BJ (cell line): ENCODE data around the gene PIK3CA. TPM values are rescaled to one million over a fixed set of nuclear protein-coding genes. Genes with fewer than 3 reads are reported as not detected.

Experiments
- CTCF ChIA-PET: fragments of 350-600 bp; formaldehyde crosslinking; extraction: SDS; loops from one replicate; lab custom pipeline; 2021; ENCODE audit warnings: antibody characterized with exemption, inconsistent platforms; lab: Yijun Ruan, JAX
- POLR2A ChIA-PET: fragments of 300-600 bp; sonication (Branson Sonifier 250); formaldehyde crosslinking; extraction: SDS; loops from one replicate; lab custom pipeline; 2021; ENCODE audit warnings: antibody characterized with exemption; lab: Charles Lee
- DNase-seq: peaks from one replicate; pipeline ENCODE4 v3.0.0-alpha.2; 2011; ENCODE audit warnings: low read depth
- H3K27me3 ChIP-seq: 2 replicates; pipeline ENCODE4 v1.6.0; 2011; ENCODE audit warnings: low read length; ENCODE audit not compliant: control insufficient read depth, insufficient read depth
- H3K36me3 ChIP-seq: 2 replicates; pipeline ENCODE4 v1.5.1; 2011; ENCODE audit warnings: low read length; ENCODE audit not compliant: control insufficient read depth, insufficient read depth
- H3K4me3 ChIP-seq: 2 replicates; pipeline ENCODE4 v1.5.1; 2011; ENCODE audit warnings: low read depth, mild to moderate bottlenecking, control low read depth, low read length
- polyA plus RNA-seq: library from polyadenylated mRNA; depleted of rRNA; stranded (reverse); fragments of >200 nt; gene quantifications from 2 replicates; pipeline ENCODE4 v1.2.3, GENCODE V29; 2011
- TF ChIP-seq, protein P1 (sequence below): IDR thresholded peaks from 2 replicates; pipeline ENCODE4 v1.5.1; 2011; ENCODE audit warnings: low read depth, mild to moderate bottlenecking, control low read depth, inconsistent platforms, low read length, moderate library complexity; ENCODE audit not compliant: insufficient read depth

Gene PIK3CA
- polyA plus RNA-seq, 1 experiment = 5.5 TPM

DNA sequence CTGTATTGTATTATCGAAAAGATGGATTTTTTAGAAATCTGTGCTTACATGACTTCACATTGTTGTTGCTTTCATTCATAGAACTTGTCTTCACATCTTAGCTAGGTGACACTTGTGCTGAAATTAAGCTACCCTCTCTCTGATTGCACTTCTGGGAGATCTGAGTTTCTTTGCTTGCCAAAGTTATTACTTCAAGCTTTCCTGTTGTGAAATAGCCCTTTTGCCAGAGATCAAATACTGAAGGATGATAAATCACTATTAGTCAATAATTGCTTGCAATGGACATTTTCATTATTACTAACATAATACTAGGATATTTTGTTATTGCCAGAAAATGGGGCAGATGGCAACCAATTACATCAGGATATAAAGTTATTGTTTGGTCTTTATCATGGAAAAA lies 34.7 kb downstream of the PIK3CA start:
- Histone ChIP-seq H3K36me3 (no peaks in the 10 kb centered on the region), H3K4me3 (no peak overlapping the region), H3K27me3 (no peaks in the 10 kb centered on the region)
- DNase-seq = no peak
- TF ChIP-seq, protein P1, sequence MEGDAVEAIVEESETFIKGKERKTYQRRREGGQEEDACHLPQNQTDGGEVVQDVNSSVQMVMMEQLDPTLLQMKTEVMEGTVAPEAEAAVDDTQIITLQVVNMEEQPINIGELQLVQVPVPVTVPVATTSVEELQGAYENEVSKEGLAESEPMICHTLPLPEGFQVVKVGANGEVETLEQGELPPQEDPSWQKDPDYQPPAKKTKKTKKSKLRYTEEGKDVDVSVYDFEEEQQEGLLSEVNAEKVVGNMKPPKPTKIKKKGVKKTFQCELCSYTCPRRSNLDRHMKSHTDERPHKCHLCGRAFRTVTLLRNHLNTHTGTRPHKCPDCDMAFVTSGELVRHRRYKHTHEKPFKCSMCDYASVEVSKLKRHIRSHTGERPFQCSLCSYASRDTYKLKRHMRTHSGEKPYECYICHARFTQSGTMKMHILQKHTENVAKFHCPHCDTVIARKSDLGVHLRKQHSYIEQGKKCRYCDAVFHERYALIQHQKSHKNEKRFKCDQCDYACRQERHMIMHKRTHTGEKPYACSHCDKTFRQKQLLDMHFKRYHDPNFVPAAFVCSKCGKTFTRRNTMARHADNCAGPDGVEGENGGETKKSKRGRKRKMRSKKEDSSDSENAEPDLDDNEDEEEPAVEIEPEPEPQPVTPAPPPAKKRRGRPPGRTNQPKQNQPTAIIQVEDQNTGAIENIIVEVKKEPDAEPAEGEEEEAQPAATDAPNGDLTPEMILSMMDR = no peak
- CTCF ChIA-PET = interaction anchor here (0.8 to 1.8 kb wide), 2 partner anchors 12 to 20 kb away, joined by 3 read pairs; no protein-coding TSS in a partner anchor
- POLR2A ChIA-PET = no interaction called here

- no peak overlapping the region for H3K4me3 ChIP-seq
- POLR2A ChIA-PET = interaction anchor here (0.5 kb wide), 1 partner anchor 376 kb away, joined by 3 read pairs; no protein-coding TSS in a partner anchor
- CTCF ChIA-PET = interaction anchor here (1.8 kb wide), 1 partner anchor 10 kb away, joined by 3 read pairs; no protein-coding TSS in a partner anchor
- TF ChIP-seq, protein P1 = no peak
- no peaks in the 10 kb centered on the region for H3K27me3 ChIP-seq
- no peak for DNase-seq
- H3K36me3 ChIP-seq = no peaks in the 10 kb centered on the region
Measured at GRCh38 chr3:179184826-179185225, 36.7 kb downstream of the PIK3CA start.

DNA sequence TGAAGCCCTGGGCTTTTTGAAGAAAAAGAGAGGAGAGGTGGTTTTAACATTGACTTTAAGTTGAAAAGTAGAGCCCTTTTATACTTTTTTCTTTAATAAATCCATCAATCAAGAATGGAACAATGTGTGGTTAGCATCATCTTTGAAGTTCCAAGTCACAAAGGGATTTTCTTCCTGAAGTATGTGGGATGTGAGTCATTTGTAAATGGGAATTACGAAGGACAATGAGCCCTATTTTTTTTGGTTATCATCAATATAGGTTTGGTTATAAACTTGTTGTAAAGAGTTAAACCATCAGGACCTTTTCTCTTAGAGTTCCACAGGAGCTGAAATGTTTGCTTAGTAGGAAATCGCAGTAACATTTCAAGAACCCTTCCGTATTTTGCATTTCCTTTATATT lies 38.3 kb downstream of the PIK3CA start:
- TF ChIP-seq, protein P1 = no peak
- no peaks in the 10 kb centered on the region for H3K36me3 ChIP-seq
- H3K4me3 ChIP-seq = no peak overlapping the region
- no peaks in the 10 kb centered on the region for H3K27me3 ChIP-seq
- ChIA-PET POLR2A (no interaction called here), CTCF (no interaction called here)
- no peak for DNase-seq

- ChIA-PET CTCF (no interaction called here), POLR2A (interaction anchor here (1.1 kb wide), 1 partner anchor 41 kb away, joined by 3 read pairs; no protein-coding TSS in a partner anchor)
- TF ChIP-seq, protein P1 = no peak
- DNase-seq = no peak
- no peak overlapping the region for H3K4me3 ChIP-seq
- H3K36me3 ChIP-seq = no peaks in the 10 kb centered on the region
- no peaks in the 10 kb centered on the region for H3K27me3 ChIP-seq
Measured at GRCh38 chr3:179189759-179190158, 41.6 kb downstream of the PIK3CA start.

DNA sequence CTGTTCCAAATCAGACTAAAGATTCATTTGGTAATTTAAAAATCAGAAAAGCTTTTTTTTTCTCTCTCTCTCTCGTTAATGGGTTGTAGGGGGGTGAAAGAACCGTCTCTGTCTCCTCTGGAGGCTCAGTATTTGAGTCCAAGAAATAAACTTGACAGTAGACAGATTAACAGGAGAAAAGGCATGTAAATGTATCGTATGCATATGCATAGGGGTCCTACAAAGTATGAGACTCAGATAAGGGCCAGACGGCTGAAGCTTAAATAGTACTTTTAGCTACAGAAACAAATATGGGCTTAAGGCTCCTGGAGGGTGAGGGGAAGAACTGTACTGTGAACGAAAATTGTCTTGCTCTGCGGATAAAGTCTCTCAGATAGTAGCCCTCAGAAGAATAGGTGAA lies 42.4 kb downstream of the PIK3CA start:
- CTCF ChIA-PET = interaction anchor here (1.0 kb wide), 1 partner anchor 23 kb away, joined by 3 read pairs; no protein-coding TSS in a partner anchor
- TF ChIP-seq, protein P1 = no peak
- H3K27me3 ChIP-seq = no peaks in the 10 kb centered on the region
- H3K36me3 ChIP-seq = no peaks in the 10 kb centered on the region
- POLR2A ChIA-PET = no interaction called here
- no peak overlapping the region for H3K4me3 ChIP-seq
- DNase-seq = no peak
